Endometrial microvascular endothelial cells (primary cell): ENCODE data around the gene SKAP1. TPM values are rescaled to one million over a fixed set of nuclear protein-coding genes. Genes with fewer than 3 reads are reported as not detected.
"Not testable (repeated sequence)": the region's sequence is repeated elsewhere in the genome, so short reads cannot be mapped to it uniquely, and the experiment has no call there.

Experiments used
- in situ Hi-C: cut with HindIII; loops from 2 replicates; pipeline ENCODE4 v1.10.0; 2017; ENCODE audit warnings: low sequenced_read_pairs, low pct_unique_long_range_greater_than_20kb; ENCODE audit errors: inconsistent ontology term
- total RNA-seq: library from RNA; depleted of rRNA; stranded (reverse); fragments of >200 nt; gene quantifications from one replicate; pipeline ENCODE4 v1.2.3, GENCODE V29; 2015; ENCODE audit errors: inconsistent ontology term

SKAP1 gene
- total RNA-seq, 1 donor from 2014 or later = not detected

DNA sequence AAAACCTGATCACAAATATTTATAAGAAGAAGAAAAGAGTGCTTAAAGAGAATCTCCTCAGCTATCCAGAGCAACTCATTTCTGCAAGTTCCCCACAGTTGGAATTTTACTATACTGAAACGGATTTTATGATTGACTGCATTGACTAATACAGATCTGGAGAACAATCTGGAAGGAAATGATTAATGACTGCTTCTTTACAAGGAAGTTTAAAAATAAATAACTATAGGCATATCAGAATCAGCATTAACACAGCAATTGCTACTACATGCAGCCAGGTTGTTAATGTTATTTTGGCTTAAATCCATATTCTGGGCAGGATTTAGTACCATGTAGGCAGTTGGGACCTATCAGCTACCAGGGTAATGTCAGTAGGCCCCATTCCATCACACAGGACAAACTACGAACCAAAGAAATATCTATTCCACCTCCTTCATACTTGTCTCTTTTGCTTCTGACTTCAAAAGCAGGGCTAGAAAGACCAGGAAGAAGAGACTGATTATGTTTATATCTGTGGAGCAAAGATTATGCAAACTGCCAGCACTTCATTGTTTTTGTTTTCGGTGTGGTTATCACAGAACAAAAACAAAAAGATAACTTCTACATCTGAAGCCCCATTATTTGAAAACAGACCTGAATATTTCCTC, 3.9 kb downstream of the SKAP1 start:
- in situ Hi-C loops = no loop called here

DNA sequence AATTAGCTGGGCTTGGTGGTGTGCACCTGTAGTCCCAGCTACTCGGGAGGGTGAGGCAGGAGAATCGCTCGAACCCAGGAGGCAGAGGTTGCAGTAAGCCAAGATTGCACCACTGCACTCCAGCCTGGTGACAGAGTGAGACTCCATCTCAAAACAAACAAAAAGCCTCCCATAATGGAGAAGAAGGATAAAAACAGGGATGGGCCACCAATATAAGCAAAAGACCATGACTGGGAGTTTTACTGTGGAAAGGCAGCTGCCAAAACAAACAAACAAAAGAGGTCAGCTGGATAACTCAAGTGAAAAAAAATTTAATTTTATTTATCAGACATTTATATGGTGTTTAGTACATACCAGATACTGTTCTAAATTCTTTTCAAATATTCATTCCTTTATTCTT, 8.0 kb downstream of the SKAP1 start:
- in situ Hi-C loops = not testable (repeated sequence)

DNA sequence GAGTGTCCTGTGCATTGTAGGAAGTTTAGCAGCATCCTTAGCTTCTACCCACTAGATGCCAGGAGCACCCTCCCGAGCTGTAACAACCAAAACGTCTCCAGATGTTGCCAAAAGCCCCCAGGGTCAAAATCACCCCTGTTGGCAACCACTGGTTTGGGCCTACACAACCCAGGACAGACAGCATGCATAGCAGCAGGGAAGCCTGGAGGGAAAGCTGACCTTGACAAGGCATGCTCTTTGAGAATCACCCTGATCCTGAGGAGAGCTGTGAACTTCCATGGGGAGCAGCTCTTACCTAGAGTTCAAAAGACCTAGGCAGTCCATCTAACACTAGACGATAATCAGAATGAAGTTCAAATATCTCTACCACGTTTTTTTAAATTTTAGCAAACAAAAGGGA, 9.2 kb downstream of the SKAP1 start:
- in situ Hi-C loops = no loop called here

DNA sequence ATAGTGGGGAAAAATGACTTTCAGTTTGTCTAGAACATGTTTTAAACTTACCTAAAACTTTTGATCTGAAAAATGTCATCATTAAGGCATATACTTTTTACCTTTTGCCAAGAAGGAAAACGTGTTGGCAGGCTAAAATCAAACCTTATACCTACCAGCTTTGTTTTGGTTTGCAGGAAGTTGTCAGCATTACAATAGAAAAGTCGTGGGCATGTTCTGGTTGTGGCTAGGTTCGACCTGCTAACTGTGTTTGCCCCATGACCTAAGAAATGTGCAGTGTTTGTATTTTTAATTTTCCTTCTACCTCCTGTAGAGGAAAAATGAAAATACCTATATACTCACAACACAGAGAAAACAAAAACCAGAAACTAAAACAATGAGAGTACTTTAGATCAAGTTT, 13.0 kb downstream of the SKAP1 start:
- in situ Hi-C loops = no loop called here

DNA sequence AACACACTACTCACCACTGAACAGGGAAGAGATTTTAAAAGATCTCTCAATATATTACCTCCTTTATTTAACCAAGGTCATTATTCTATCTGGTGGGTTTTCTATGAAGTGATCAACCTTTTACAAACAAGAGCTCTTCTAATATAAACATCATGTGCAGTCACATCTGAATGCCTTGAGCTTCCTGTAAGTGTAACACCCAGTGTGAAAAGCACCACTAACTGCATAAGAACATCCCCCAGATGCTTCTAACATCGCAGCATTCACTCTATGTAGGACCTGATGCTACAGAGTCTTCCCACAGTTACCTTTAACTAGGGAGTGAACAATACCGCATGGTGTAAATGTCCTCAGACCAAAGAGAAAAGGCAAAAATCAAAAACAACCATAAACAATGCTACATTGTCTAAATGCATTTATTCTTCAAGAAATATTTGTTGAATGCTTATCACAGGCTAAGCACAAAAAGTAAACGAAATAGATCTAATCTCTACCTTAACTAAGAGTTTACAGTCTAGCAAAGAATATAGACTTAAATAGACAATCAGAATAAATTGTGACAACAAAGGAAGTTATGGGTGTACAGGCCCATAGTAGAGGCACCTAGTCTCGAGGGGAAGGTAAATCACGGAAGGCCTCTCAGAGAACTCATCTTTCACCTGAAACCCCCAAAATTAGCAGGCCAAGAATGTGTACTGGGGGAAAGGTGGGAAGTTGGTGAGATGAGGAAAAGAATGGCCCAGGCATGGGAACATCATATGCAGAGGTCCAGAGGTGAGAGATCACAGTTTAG, 16.2 kb downstream of the SKAP1 start:
- in situ Hi-C loops = no loop called here

DNA sequence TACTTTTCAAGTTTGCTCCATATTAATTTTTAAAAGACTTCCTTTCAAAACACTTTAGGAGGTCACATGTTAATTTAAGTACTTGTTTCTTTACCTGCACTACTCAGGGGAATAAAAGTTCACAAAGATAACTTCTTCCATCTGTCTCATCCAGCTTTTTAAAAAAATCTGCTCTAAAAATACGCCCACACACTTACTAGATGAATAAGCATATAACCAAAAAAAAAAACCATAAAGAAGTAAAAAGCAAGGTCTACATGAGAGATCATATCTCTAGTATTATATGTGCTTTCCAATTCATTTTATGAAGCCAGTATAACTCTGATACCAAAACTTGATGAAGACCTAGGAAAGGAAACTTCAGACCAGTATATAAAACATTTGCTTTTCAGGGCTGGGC, 17.2 kb downstream of the SKAP1 start:
- in situ Hi-C loops = no loop called here

DNA sequence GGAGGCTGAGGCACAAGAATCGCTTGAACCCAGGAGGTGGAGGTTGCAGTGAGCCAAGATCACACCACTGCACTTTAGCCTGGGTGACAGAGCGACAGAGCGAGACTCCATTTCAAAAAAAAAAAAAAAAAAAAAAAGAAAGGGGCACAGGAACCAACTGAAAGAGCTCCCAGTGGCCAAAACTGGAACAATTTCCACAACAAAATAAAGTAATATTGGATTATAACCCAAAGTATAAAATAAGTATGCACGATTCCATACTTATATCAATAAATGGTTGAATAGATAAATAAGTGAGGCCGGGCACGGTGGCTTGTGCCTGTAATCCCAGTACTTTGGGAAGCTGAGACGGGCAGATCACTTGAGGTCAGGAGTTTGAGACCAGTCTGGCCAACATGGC, 19.2 kb downstream of the SKAP1 start:
- in situ Hi-C loops = not testable (repeated sequence)

DNA sequence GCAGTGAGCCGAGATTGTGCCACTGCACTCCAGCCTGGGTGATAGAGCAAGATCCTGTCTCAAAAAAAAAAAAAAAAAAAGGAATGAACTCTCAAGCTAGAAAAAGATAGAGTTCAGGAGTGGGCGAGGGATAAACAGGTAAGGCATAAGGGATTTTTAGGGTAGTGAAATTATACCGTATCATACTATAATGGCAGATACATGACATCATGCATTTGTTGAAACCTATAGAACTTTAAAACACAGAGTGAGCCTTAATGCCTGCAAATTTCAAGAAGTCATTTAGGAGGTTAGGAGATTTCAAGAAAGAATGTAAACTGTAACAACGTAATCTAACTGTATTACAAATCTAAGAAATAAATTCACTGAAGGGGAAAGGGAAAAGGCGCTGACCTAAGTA, 20.4 kb downstream of the SKAP1 start:
- in situ Hi-C loops = no loop called here

DNA sequence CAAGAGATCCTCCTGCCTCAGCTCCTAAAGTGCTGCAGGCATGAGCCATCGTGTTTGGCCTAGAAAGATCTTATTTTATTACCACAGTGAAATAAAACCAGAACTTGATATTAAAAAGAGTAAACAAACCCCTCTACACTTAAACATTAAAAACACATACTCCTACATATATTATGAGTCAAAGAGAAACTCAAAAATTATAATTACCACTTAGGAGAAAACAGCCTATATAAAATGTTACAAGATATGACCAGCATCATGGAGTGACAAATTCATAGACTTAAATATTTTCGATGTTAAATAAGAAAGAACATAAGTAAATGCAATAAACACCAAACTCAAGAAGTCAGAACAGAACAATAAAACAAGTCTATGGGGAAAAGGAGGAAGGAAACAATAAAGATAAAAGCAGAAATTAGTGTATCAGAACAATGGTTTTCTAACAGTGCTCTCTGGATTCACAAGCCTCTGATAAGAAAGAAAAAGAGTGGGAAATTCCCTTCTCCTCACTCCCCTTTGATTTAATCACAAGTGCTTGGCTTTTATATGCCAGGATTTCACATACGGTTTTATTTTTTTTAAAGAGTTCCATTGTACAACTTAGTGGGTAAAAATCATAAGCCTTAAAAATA, 23.0 kb downstream of the SKAP1 start:
- in situ Hi-C loops = no loop called here

DNA sequence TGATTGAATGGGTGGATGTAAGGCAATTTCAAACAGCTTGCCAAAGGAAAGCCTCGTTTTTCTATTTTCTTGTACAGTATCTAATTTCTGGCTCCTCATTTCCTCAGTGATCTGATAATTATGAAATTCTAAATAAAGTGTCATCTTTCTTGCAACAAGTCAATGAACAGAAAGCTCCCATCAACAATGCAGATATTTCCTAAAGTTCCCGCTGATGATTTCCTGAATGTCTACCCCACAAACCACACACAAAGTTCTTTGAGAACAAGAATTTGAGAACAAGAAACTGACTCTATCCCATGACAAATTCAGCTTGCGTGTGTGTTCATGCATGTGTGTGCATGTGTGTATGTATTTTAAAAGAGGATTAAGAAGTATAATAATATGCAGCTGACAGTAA, 35.2 kb downstream of the SKAP1 start:
- in situ Hi-C loops = no loop called here

DNA sequence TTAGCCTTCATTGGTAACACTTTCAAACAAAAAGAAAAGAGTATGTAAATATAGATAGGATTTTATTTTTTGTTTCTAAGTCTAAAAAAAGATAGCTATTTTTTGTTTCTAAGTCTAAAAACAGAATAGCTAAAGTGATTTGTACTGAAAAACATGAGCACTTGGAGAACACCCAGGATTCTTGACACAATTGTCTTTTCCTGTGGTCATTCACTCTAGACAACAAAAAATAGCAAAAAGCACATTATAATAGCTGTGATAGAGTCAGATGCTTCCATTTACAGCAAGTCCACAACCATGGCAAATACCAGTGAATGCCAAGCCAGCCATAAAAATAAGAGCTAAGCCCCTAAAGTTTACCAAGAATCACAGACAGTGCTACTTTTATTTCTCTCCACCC, 36.7 kb downstream of the SKAP1 start:
- in situ Hi-C loops = no loop called here

DNA sequence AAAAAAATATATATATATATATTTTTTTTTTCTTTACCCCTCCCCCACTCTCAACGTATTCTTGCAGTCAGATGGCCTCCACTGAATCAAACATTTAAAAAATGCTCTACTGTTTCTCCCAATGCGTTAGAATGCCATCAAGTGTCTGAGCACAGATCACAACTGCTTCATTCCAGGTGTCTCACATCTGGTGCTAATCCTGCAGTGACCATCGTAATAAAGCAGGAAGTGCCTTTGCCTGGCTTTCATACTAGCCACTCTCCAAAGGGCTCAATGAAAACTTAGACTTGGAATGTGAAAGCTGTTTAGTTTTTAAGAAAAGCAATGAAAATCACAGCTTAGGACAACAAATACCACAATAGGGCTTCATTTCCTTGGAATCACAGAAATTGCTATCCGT, 37.2 kb downstream of the SKAP1 start:
- in situ Hi-C loops = no loop called here

DNA sequence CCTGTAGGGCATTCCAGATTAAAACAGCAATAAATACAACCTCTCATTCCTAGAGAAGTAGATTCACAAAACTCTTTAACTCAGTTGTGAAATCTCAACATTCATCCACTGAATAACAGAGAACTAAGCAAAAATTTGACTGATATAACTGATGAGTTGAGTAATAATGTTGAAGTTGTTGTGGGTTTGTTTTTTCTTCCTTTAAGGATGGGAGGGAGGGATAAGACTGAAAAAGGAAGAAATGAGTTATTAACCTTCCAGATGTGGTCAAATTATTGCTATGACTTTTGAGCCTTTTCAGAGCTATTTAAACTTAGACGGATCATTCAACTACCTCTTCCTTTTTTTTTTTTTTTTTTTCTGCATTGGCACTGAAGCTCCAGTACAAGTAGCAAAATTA, 38.6 kb downstream of the SKAP1 start:
- in situ Hi-C loops = no loop called here

DNA sequence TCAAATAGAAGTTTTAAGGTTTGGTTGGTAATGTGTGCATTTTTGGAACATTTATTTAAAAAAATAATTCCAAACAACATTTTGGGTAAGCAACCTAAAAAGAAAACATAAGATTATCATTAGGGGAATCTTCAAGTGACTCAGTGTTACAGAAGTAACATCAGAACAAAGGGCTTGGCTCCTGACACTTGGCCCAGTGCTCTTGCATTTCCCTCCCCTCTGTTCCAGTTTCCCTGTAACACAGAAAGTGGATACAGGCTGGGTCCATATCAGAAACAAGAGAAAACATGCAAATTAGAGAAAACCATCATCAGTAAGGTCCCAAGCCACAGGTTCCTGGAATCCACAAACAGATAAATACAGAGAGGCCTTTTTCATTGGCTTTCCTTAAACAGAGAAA, 40.1 kb downstream of the SKAP1 start:
- in situ Hi-C loops = no loop called here

DNA sequence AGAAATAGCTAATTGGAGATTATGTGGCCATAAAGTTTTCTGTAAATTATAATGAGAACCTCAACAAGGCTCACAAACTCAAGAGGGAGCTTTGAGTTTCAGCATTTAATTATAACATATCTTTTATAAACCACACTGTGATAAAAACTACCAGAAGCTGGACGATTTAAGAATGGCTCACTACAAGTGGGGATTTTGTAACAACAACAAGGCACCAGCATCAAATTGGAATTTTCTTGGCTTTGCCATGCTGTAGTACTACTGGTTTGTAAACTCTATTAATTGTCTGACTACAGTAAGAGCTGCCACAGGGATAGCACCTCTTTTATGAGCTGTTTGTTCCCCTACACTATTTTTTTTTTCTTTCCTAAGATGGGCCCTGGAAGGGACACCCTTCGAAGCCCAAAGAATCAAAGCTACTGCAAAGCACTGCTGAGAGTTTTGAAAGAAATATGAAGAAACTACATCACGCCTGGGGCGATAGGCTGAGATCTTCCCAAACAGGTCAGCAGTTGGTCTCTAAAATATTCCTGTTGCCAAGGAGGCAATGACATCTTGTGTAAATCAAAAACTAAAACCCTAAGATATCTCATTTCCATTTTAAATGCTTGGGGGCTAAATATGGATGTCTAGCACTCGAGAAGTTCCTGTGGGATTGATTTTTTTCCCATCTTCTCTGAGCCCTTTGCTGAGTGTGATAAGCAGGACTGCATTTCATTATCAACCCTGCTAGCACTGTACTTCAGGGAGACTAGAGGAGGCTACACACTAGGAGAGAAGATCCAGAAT, 40.9 kb downstream of the SKAP1 start:
- in situ Hi-C loops = no loop called here

DNA sequence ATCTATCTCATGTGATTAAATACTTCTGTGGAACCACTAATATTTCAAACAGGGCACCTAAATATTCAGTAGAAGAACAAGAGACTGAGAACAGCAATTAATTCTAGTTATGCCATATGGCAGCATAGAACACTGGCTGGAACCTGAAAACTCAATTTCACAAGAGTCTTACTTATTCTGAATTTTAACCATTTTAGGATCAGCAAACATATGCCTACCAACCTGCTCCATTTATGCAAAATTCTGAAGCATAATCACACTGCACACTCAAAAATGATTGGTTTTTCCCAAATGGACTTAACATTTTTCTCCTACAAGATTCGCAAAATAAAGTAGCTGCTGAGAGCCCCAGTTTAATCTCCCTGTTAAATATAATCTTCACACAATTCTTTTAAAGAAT, 43.2 kb downstream of the SKAP1 start:
- in situ Hi-C loops = no loop called here

DNA sequence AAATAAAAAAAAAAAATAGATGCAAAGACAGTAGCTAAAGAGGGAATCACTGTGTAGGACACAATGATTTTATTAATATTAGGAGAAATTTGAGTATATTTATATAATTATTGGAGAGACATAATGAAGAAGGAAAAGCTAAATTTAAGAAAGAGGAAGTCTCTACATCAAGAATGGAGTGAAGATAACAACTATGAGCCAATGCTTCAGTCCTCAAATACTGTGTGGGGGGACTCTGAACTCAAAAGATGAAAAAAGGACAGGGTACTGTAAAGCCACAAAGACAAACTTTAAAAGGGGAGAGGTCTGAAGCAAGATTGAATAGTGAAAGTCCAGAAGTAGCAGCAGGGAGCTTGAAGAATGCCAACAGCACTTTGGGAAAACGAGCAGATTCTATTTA, 44.7 kb downstream of the SKAP1 start:
- in situ Hi-C loops = no loop called here

DNA sequence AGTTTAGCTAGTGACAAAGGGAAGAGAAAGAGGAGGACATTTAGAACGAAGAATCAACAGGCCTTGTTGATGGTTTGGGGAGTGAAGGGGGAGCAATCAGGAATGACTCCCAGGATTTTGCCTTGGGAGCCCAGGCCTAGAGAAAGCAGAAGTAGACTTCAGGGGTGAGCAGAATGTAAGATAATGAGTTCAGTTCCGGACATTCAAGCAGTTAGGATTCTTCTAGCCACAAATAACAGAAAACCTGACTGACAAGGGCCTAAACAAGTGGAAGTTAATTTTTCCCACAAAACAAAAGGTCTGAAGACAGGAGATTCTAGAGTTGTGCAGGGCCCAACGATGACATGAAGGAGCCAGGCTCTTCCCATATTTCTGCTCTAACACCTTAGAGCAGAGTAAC, 45.9 kb downstream of the SKAP1 start:
- in situ Hi-C loops = no loop called here

DNA sequence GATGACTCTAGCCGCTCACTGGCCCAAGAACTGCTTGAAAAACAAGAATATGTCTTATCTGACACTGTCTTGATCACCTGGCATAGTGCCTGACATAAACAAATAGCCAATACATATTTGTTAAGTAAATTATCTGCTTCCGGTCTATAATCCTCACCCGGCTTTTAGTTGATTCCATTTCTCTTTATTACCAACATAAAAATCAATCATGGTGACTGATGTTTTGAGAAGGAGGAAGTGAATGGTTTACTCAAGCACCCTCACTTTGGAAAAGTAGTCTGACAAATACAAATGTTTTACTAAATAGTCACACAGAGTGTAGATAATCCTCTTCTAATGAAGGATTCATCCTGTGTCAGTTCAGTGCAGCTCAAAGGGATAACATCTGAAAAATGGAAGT, 47.0 kb downstream of the SKAP1 start:
- in situ Hi-C loops = no loop called here
